Vagina (tissue), 2 donors: ENCODE data around the gene STXBP6. TPM values are rescaled to one million over a fixed set of nuclear protein-coding genes. Genes with fewer than 3 reads are reported as not detected.

ENCODE experiments used
- DNase-seq, 2 donors: peaks; one replicate each; pipeline ENCODE4 v3.0.0-alpha.2; 2017; ENCODE audit errors: extremely low spot score in 2 of 2
- H3K27ac ChIP-seq: fragments of 200-600 bp; sonication (generic); one replicate; pipeline ENCODE4 v1.5.1; 2019
- H3K27me3 ChIP-seq: fragments of 200-600 bp; sonication (generic); one replicate; pipeline ENCODE4 v1.5.1; 2019
- H3K36me3 ChIP-seq, 2 donors: fragments of 200-600 bp; sonication (generic); one replicate each; pipeline ENCODE4 v1.5.1; 2017 to 2019
- H3K4me1 ChIP-seq: fragments of 200-600 bp; sonication (generic); one replicate; pipeline ENCODE4 v1.5.1; 2019
- H3K4me3 ChIP-seq, 2 donors: fragments of 200-600 bp; sonication (generic); 1 replicate in 1 of 2; 2 replicates in 1 of 2; pipeline ENCODE4 v1.5.1; 2016 to 2019
- H3K9me3 ChIP-seq: fragments of 200-600 bp; sonication (generic); one replicate; pipeline ENCODE4 v1.5.1; 2019
- POLR2A ChIP-seq, 2 donors: fragments of 450-650 bp; IDR thresholded peaks; one replicate each; pipeline ENCODE4 v1.6.1; 2017; ENCODE audit warnings: antibody characterized with exemption in 2 of 2, mild to moderate bottlenecking in 2 of 2, moderate library complexity in 2 of 2
- POLR2AphosphoS5 ChIP-seq, 2 donors: sonication (generic); formaldehyde crosslinking; IDR thresholded peaks; one replicate each; pipeline ENCODE4 v1.9.0; 2017; ENCODE audit warnings: antibody characterized with exemption in 2 of 2, mild to moderate bottlenecking in 2 of 2, low read depth in 1 of 2; ENCODE audit not compliant: insufficient read depth in 1 of 2
- intact Hi-C: fragments of 100-400 bp; cut with DNase I; formaldehyde crosslinking; loops from one replicate; pipeline ENCODE4 v1.15.1; 2023
- total RNA-seq: library from RNA; depleted of rRNA; stranded (reverse); fragments of >200 nt; gene quantifications from one replicate; pipeline ENCODE4 v1.2.3, GENCODE V29; 2016
- TF ChIP-seq, protein P1 (sequence below), 3 experiments: fragments of 450-650 bp in 2 of 3; fragments of 200-600 bp in 1 of 3; sonication (generic) in 1 of 3; IDR thresholded peaks; one replicate each; pipeline ENCODE4 v1.5.1; 2017 to 2019; ENCODE audit warnings: antibody characterized with exemption in 3 of 3, mild to moderate bottlenecking in 2 of 3, moderate library complexity in 2 of 3

STXBP6 gene
- total RNA-seq, 1 donor from 2014 or later, result 4.4 TPM

DNA sequence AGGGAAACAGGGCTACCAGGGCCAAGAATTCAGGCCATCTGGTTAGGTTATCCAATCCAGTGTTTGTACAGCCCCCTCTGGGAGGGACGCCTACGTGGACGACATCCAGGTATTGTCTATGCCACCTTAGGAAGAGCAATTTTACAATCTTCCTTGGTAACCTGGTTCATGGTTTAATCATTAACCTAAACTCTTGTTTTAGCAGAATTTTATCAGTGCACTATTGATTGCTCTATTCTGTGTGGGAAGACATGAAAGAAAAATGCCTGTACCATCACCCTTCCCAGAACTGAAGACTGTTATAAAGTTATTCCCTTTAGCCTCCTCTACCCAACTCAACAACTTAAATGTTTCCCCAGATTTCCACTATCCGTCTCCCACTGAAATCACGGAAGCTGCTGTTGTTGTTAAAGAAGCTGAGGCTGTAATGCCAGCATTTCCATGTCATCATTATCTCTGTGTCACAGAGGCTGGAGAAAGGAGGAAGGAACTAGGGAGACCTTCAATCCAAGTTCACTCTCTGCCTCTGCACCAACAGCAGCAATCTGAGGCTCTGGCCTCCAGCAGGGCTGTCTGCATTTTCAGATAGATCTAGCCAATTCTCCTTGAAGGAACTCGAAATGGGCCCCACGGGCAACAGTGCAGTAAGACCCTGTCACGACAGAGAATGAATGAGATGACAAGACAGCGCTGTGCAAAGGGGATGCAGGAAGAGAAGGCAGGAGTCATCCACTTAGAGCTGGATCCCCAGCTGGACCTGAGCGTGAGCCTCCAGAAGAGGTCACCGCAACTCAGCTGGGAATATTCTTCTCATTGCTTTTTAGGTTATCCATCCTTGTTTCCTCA is 232.5 kb downstream of the STXBP6 start:
- DNase-seq, result no peak
- H3K9me3 ChIP-seq, result no peaks in the 10 kb centered on the region
- no peak overlapping the region for H3K4me3 ChIP-seq
- no peaks in the 10 kb centered on the region for H3K36me3 ChIP-seq
- no peak overlapping the region for H3K27ac ChIP-seq
- TF ChIP-seq POLR2AphosphoS5 (IDR thresholded peaks at IDR 0.05; ENCODE audit: insufficient read depth in 1 of 2, low read depth in 1 of 2) (no peak), POLR2A (IDR thresholded peaks at IDR 0.05) (no peak)
- TF ChIP-seq, protein P1, sequence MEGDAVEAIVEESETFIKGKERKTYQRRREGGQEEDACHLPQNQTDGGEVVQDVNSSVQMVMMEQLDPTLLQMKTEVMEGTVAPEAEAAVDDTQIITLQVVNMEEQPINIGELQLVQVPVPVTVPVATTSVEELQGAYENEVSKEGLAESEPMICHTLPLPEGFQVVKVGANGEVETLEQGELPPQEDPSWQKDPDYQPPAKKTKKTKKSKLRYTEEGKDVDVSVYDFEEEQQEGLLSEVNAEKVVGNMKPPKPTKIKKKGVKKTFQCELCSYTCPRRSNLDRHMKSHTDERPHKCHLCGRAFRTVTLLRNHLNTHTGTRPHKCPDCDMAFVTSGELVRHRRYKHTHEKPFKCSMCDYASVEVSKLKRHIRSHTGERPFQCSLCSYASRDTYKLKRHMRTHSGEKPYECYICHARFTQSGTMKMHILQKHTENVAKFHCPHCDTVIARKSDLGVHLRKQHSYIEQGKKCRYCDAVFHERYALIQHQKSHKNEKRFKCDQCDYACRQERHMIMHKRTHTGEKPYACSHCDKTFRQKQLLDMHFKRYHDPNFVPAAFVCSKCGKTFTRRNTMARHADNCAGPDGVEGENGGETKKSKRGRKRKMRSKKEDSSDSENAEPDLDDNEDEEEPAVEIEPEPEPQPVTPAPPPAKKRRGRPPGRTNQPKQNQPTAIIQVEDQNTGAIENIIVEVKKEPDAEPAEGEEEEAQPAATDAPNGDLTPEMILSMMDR (IDR thresholded peaks at IDR 0.05), result peak in 1 of 3 experiments; percentile 29
- intact Hi-C loops, result loop anchor here (10.0 kb wide), 1 partner anchor 317 kb away; no protein-coding TSS in a partner anchor
- H3K4me1 ChIP-seq, result no peaks in the 10 kb centered on the region
- H3K27me3 ChIP-seq, result no peaks in the 10 kb centered on the region

DNA sequence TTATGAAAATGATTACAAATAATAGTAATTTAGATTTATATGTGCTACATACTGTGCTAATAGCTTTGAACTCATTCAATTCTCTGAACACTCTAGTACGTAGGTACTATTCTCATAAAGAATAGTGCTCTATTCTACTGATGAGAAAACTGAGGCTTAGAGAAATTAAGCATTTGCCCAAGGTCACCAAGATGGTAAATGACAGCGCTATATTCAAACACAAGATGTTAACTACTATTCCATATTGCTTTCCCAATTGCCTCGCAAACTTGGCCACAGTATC is 233.1 kb downstream of the STXBP6 start:
- intact Hi-C loops, result loop anchor here (10.0 kb wide), 1 partner anchor 318 kb away; no protein-coding TSS in a partner anchor

DNA sequence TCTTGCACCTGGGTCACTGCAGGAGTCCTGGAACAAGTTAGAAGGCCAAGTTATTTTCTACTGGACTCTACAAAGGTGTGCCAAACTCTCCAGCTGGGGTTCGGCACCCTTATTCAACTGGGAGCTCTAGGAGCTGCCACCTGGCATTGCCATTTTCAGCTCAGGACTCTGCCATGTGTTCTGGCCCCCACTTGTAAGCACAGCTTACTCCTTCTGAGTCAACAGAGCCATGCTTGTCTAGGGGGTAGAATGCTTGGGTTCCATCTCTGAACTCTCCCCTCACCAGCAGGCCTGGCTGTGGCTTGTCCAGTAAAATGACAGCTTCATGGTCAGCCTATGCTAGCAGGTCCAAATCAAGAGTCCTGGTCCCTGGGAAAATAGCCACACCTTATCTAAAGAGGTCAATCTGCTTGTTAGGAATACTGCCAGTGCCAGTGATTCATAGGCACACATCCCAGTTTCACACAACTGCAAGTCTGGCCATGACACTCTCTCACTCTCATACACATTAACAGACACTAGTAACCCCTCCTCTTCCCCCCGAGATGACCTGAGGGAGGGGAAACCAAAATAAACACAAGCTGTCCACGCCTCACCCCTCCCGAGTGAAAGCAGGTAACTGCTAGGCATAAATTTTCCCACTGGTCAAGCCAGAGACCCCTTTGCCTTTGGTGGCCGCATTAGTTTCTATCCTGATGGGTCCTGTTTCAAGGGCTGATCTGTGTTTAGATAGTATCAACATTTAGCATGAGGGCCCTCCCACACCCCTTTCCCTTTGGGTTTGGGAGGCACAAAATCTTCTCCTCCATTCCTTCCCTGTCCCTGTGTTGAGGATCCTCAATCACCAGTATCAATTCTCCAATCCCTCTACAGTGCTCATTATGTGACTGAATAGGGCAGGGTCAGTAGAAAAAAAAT is 233.7 kb downstream of the STXBP6 start:
- Histone ChIP-seq H3K9me3 (no peaks in the 10 kb centered on the region), H3K36me3 (no peaks in the 10 kb centered on the region), H3K27ac (no peak overlapping the region), H3K4me3 (no peak overlapping the region), H3K27me3 (no peaks in the 10 kb centered on the region), H3K4me1 (no peaks in the 10 kb centered on the region)
- DNase-seq, result no peak
- intact Hi-C loops, result loop anchor here (10.0 kb wide), 1 partner anchor 319 kb away; no protein-coding TSS in a partner anchor
- TF ChIP-seq, protein P1 (IDR thresholded peaks at IDR 0.05), result no peak
- TF ChIP-seq POLR2AphosphoS5 (IDR thresholded peaks at IDR 0.05; ENCODE audit: insufficient read depth in 1 of 2, low read depth in 1 of 2) (no peak), POLR2A (IDR thresholded peaks at IDR 0.05) (no peak)

More for the DNA sequence above, 233.1 kb downstream of the STXBP6 start:
- Histone ChIP-seq H3K4me1 (no peaks in the 10 kb centered on the region), H3K4me3 (no peak overlapping the region), H3K9me3 (no peaks in the 10 kb centered on the region), H3K36me3 (no peaks in the 10 kb centered on the region), H3K27me3 (no peaks in the 10 kb centered on the region), H3K27ac (no peak overlapping the region)
- TF ChIP-seq, protein P1 (IDR thresholded peaks at IDR 0.05), result no peak
- TF ChIP-seq POLR2A (IDR thresholded peaks at IDR 0.05) (no peak), POLR2AphosphoS5 (IDR thresholded peaks at IDR 0.05; ENCODE audit: insufficient read depth in 1 of 2, low read depth in 1 of 2) (no peak)
- no peak for DNase-seq

DNA sequence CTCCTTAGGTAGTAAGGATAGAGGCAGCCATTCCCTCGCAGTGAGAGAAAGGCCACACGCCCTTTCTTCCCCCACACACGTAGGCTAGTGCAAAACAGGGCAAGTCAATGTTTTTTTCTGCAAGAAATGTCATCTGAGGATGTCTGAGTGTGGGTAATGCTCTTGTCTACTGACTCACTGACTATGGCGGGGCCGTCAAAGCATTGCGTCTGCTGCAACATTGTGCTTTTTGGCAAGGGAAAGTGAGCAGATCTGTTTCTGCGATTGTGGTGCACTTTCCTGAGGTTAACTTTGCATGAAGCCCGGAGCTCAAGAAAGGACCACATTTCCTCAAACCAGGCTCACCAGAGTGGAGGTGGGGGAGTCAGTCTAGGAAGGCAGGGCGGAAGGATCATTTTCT is 234.4 kb downstream of the STXBP6 start:
- no peaks in the 10 kb centered on the region for H3K27me3 ChIP-seq
- no peaks in the 10 kb centered on the region for H3K36me3 ChIP-seq
- no peaks in the 10 kb centered on the region for H3K9me3 ChIP-seq
- H3K27ac ChIP-seq, result no peak overlapping the region
- intact Hi-C loops, result loop anchor here (10.0 kb wide), 1 partner anchor 319 kb away; no protein-coding TSS in a partner anchor
- no peak overlapping the region for H3K4me3 ChIP-seq
- no peaks in the 10 kb centered on the region for H3K4me1 ChIP-seq
- no peak for TF ChIP-seq POLR2A (IDR thresholded peaks at IDR 0.05)
- no peak for TF ChIP-seq POLR2AphosphoS5 (IDR thresholded peaks at IDR 0.05; ENCODE audit: insufficient read depth in 1 of 2, low read depth in 1 of 2)
- TF ChIP-seq, protein P1 (IDR thresholded peaks at IDR 0.05), result no peak
- no peak for DNase-seq
